ENCODE data around the gene CFAP46.

CFAP46 gene

GRCh38 chr10:132833421-132834111 lies 108.8 kb downstream of the CFAP46 start (continued):
- TF ChIP-seq POU6F1 (CRISPR knock-in tag; IDR thresholded peaks at IDR 0.05; ENCODE audit: borderline replicate concordance, low read depth) (no peak), RARB (CRISPR knock-in tag; IDR thresholded peaks at IDR 0.05) (no peak)

- ATAC-seq = no peak
- TF ChIP-seq BACH2 (CRISPR knock-in tag; IDR thresholded peaks at IDR 0.05; ENCODE audit: borderline replicate concordance) (no peak), ISL1 (CRISPR knock-in tag; IDR thresholded peaks at IDR 0.05) (no peak), ARNTL (CRISPR knock-in tag; IDR thresholded peaks at IDR 0.05; ENCODE audit: borderline replicate concordance, low read depth) (no peak), TSHZ2 (CRISPR knock-in tag; IDR thresholded peaks at IDR 0.05) (no peak), SNAI2 (CRISPR knock-in tag; IDR thresholded peaks at IDR 0.05) (no peak)
Measured at GRCh38 chr10:132832186-132832969, 110.0 kb downstream of the CFAP46 start.

GRCh38 chr10:132829403-132829802 lies 113.0 kb downstream of the CFAP46 start:
- TF ChIP-seq ZNF70 (CRISPR knock-in tag; IDR thresholded peaks at IDR 0.05) (no peak), TSHZ2 (CRISPR knock-in tag; IDR thresholded peaks at IDR 0.05) (no peak), SNAI2 (CRISPR knock-in tag; IDR thresholded peaks at IDR 0.05) (no peak), ZNF565 (CRISPR knock-in tag; conservative IDR thresholded peaks at IDR 0.05; ENCODE audit: low read depth) (no peak), ESRRG (CRISPR knock-in tag; IDR thresholded peaks at IDR 0.05) (no peak), BACH2 (CRISPR knock-in tag; IDR thresholded peaks at IDR 0.05; ENCODE audit: borderline replicate concordance) (no peak), TOX (CRISPR knock-in tag; IDR thresholded peaks at IDR 0.05; ENCODE audit: borderline replicate concordance) (no peak), RARB (CRISPR knock-in tag; IDR thresholded peaks at IDR 0.05) (no peak), CSDC2 (CRISPR knock-in tag; IDR thresholded peaks at IDR 0.05) (no peak), ISL1 (CRISPR knock-in tag; IDR thresholded peaks at IDR 0.05) (no peak), GLIS3 (CRISPR knock-in tag; IDR thresholded peaks at IDR 0.05) (no peak), ZFP3 (CRISPR knock-in tag; IDR thresholded peaks at IDR 0.05) (no peak), ZNF8 (CRISPR knock-in tag; IDR thresholded peaks at IDR 0.05) (no peak), CSRNP3 (CRISPR knock-in tag; IDR thresholded peaks at IDR 0.05) (no peak)
- ATAC-seq = no peak

- TF ChIP-seq CSDC2 (CRISPR knock-in tag; IDR thresholded peaks at IDR 0.05) (no peak), CSRNP3 (CRISPR knock-in tag; IDR thresholded peaks at IDR 0.05) (no peak), ISL1 (CRISPR knock-in tag; IDR thresholded peaks at IDR 0.05) (no peak), GLIS3 (CRISPR knock-in tag; IDR thresholded peaks at IDR 0.05) (no peak), ZNF8 (CRISPR knock-in tag; IDR thresholded peaks at IDR 0.05) (no peak), SNAI2 (CRISPR knock-in tag; IDR thresholded peaks at IDR 0.05) (no peak), ZNF565 (CRISPR knock-in tag; conservative IDR thresholded peaks at IDR 0.05; ENCODE audit: low read depth) (no peak), ZC3H10 (CRISPR knock-in tag; IDR thresholded peaks at IDR 0.05) (no peak)
- no peak for ATAC-seq
Measured at GRCh38 chr10:132828681-132829080, 113.7 kb downstream of the CFAP46 start.

Measured in SK-N-SH treated with all-trans-retinoic acid at 6 μM for 48 hours (cell line).